GM23338 (cell line): ENCODE measurements around the gene TRPM2. TPM values are rescaled to one million over a fixed set of nuclear protein-coding genes. Genes with fewer than 3 reads are reported as not detected.

Source experiments
- ATAC-seq: fragments of 200-7000 bp; cut with Tn5 transposase; 3 replicates; pipeline ENCODE4 v1.9.1; 2020
- DNase-seq: peaks from one replicate; pipeline ENCODE4 v3.0.0-alpha.2; 2015; ENCODE audit warnings: low spot score
- H2AFZ ChIP-seq: fragments of 200-600 bp; sonication (generic); 2 replicates; pipeline ENCODE4 v1.8.0; 2016; ENCODE audit warnings: antibody characterized with exemption, mild to moderate bottlenecking, moderate library complexity
- H3F3A ChIP-seq: fragments of 200-600 bp; sonication (generic); replicated peaks from 2 replicates; pipeline ENCODE4 v1.8.0; 2017; ENCODE audit warnings: antibody characterized with exemption, mixed run types, low read depth
- H3K27ac ChIP-seq: fragments of 200-600 bp; sonication (generic); 2 replicates; pipeline ENCODE4 v1.6.1; 2016; ENCODE audit warnings: low read depth
- H3K27me3 ChIP-seq: fragments of 200-600 bp; sonication (generic); 2 replicates; pipeline ENCODE4 v1.8.0; 2016; ENCODE audit warnings: mild to moderate bottlenecking, mixed run types, moderate library complexity; ENCODE audit not compliant: insufficient read depth
- H3K36me3 ChIP-seq: fragments of 200-600 bp; sonication (generic); 2 replicates; pipeline ENCODE4 v1.8.0; 2016; ENCODE audit warnings: mild to moderate bottlenecking; ENCODE audit not compliant: insufficient read depth
- H3K4me1 ChIP-seq: fragments of 200-600 bp; sonication (generic); 2 replicates; pipeline ENCODE4 v1.8.0; 2016; ENCODE audit warnings: mild to moderate bottlenecking, moderate library complexity; ENCODE audit not compliant: insufficient read depth
- H3K4me2 ChIP-seq: fragments of 200-600 bp; sonication (generic); 2 replicates; pipeline ENCODE4 v1.7.1; 2017; ENCODE audit warnings: mixed run types
- H3K4me3 ChIP-seq: fragments of 200-600 bp; sonication (generic); 2 replicates; pipeline ENCODE4 v1.6.1; 2016; ENCODE audit warnings: mixed run types
- H3K79me2 ChIP-seq: fragments of 200-600 bp; sonication (generic); replicated peaks from 2 replicates; pipeline ENCODE4 v1.8.0; 2017; ENCODE audit warnings: mild to moderate bottlenecking; ENCODE audit not compliant: insufficient read depth
- H3K9me2 ChIP-seq: fragments of 200-600 bp; sonication (generic); 2 replicates; pipeline ENCODE4 v1.8.0; 2017; ENCODE audit not compliant: insufficient read depth
- H4K20me1 ChIP-seq: fragments of 200-600 bp; sonication (generic); replicated peaks from 2 replicates; pipeline ENCODE4 v1.8.0; 2017; ENCODE audit warnings: mild to moderate bottlenecking; ENCODE audit not compliant: insufficient read depth
- H3K27ac Mint-ChIP-seq: 2 replicates; pipeline ENCODE4 v1.8.0; 2020; ENCODE audit warnings: inconsistent platforms, mild to moderate bottlenecking, moderate library complexity, mixed read lengths
- H3K27me3 Mint-ChIP-seq: 3 replicates; pipeline ENCODE4 v1.8.0; 2022; ENCODE audit warnings: low read depth, mild to moderate bottlenecking, moderate library complexity, mixed read lengths, inconsistent platforms; ENCODE audit not compliant: insufficient read depth, poor library complexity
- H3K36me3 Mint-ChIP-seq: 3 replicates; pipeline ENCODE4 v1.8.0; 2021; ENCODE audit warnings: low read depth, mild to moderate bottlenecking, inconsistent platforms, moderate library complexity, mixed read lengths
- H3K4me1 Mint-ChIP-seq: 3 replicates; pipeline ENCODE4 v1.8.0; 2020; ENCODE audit warnings: mild to moderate bottlenecking, inconsistent platforms, mixed read lengths
- H3K4me3 Mint-ChIP-seq: 3 replicates; pipeline ENCODE4 v1.8.0; 2021; ENCODE audit warnings: moderate library complexity, mild to moderate bottlenecking, inconsistent platforms, mixed read lengths
- H3K9me3 Mint-ChIP-seq: 3 replicates; pipeline ENCODE4 v1.8.0; 2020; ENCODE audit warnings: moderate library complexity, mild to moderate bottlenecking, inconsistent platforms, mixed read lengths
- CREB1 ChIP-seq: fragments of 250-450 bp; sonication (Bioruptor Pico); IDR thresholded peaks from 2 replicates; pipeline ENCODE4 v1.5.0; 2020; ENCODE audit warnings: low read depth, mild to moderate bottlenecking, moderate library complexity
- CTCF ChIP-seq, 2 experiments: fragments of 200-600 bp in 1 of 2; sonication (generic) in 1 of 2; conservative IDR thresholded peaks; 2 replicates each; pipeline versions ENCODE4 v1.5.1 to v1.6.1; 2016 to 2017; ENCODE audit warnings: antibody characterized with exemption in 2 of 2, low read depth in 2 of 2, mild to moderate bottlenecking in 2 of 2, moderate library complexity in 1 of 2
- ETS1 ChIP-seq: IDR thresholded peaks from 2 replicates; pipeline ENCODE4 v1.6.1; 2016; ENCODE audit warnings: antibody characterized with exemption
- EZH2 ChIP-seq: fragments of 200-600 bp; sonication (generic); IDR thresholded peaks from one replicate; pipeline ENCODE4 v1.8.0; 2017; ENCODE audit warnings: antibody characterized with exemption, mild to moderate bottlenecking, low read depth; ENCODE audit not compliant: unreplicated experiment
- EZH2phosphoT487 ChIP-seq: fragments of 200-600 bp; sonication (generic); IDR thresholded peaks from one replicate; pipeline ENCODE4 v1.8.1; 2018; ENCODE audit warnings: antibody characterized with exemption; ENCODE audit not compliant: unreplicated experiment
- JUNB ChIP-seq: IDR thresholded peaks from one replicate; pipeline ENCODE4 v1.6.1; 2016; ENCODE audit warnings: antibody characterized with exemption; ENCODE audit not compliant: unreplicated experiment
- NANOG ChIP-seq: IDR thresholded peaks from 2 replicates; pipeline ENCODE4 v1.6.1; 2016; ENCODE audit warnings: antibody characterized with exemption, borderline replicate concordance
- STAT1 ChIP-seq: IDR thresholded peaks from one replicate; pipeline ENCODE4 v1.6.1; 2016; ENCODE audit warnings: antibody characterized with exemption; ENCODE audit not compliant: unreplicated experiment
- ZNF114 ChIP-seq: fragments of 250-450 bp; sonication (Bioruptor Pico); IDR thresholded peaks from 2 replicates; pipeline ENCODE4 v1.5.0; 2020; ENCODE audit warnings: mild to moderate bottlenecking, moderate library complexity
- ZNF331 ChIP-seq: fragments of 250-450 bp; sonication (Bioruptor Pico); IDR thresholded peaks from 2 replicates; pipeline ENCODE4 v1.5.0; 2020; ENCODE audit warnings: low read depth, mild to moderate bottlenecking, moderate library complexity
- ZNF462 ChIP-seq: fragments of 250-450 bp; sonication (Bioruptor Pico); IDR thresholded peaks from 2 replicates; pipeline ENCODE4 v1.5.0; 2020; ENCODE audit warnings: mild to moderate bottlenecking, moderate library complexity
- polyA plus RNA-seq: library from polyadenylated mRNA; unstranded; fragments of >200 nt; fragmentation: Nextera tagmentation; extraction: Ambion mirVana; gene quantifications from 2 replicates; pipeline ENCODE4 v1.2.1, GENCODE V29; 2016
- total RNA-seq: library from RNA; depleted of rRNA; stranded (reverse); fragments of >200 nt; shearing (Covaris generic); gene quantifications from 2 replicates; pipeline ENCODE4 v1.2.3, GENCODE V29; 2014

Gene TRPM2
- total and polyA plus RNA-seq, 2 experiments from 2014 or later: 0.53 to 0.83 TPM

GRCh38 chr21:44439211-44439600, 85.8 kb downstream of the TRPM2 start:
- no peak overlapping the region for H3K4me2 ChIP-seq
- no peak overlapping the region for H2AFZ ChIP-seq
- no peaks in the 10 kb centered on the region for H3K4me1 ChIP-seq
- peaks cover 5% of the 10 kb centered on the region for H3K27me3 Mint-ChIP-seq
- no peaks in the 10 kb centered on the region for H3K9me3 Mint-ChIP-seq
- DNase-seq (no peak), ATAC-seq (no peak)
- no peaks in the 10 kb centered on the region for H3K36me3 ChIP-seq
- H3K4me1 Mint-ChIP-seq: no peaks in the 10 kb centered on the region
- no peak overlapping the region for H3K4me3 ChIP-seq
- no peaks in the 10 kb centered on the region for H3K9me2 ChIP-seq
- no peak overlapping the region for H3K27ac ChIP-seq
- H3F3A ChIP-seq: no peaks in the 10 kb centered on the region
- no peaks in the 10 kb centered on the region for H3K79me2 ChIP-seq
- no peaks in the 10 kb centered on the region for H4K20me1 ChIP-seq
- H3K27me3 ChIP-seq: no peaks in the 10 kb centered on the region
- no peaks in the 10 kb centered on the region for H3K36me3 Mint-ChIP-seq
- TF ChIP-seq CREB1 (CRISPR knock-in tag) (no peak), STAT1 (no peak), ZNF114 (no peak)
- no peak overlapping the region for H3K27ac Mint-ChIP-seq
- H3K4me3 Mint-ChIP-seq: no peak overlapping the region

- Mint-ChIP-seq H3K4me1 (no peaks in the 10 kb centered on the region), H3K9me3 (no peaks in the 10 kb centered on the region)
- no peak for ATAC-seq
- no peak for TF ChIP-seq EZH2phosphoT487
- TF ChIP-seq ZNF114: no peak
- TF ChIP-seq ETS1: no peak
- no peak for TF ChIP-seq EZH2
- TF ChIP-seq ZNF331: no peak
- no peak for TF ChIP-seq NANOG
- TF ChIP-seq CTCF (conservative IDR thresholded peaks at IDR 0.05; ENCODE audit: low read depth in 2 of 2): no peak
- TF ChIP-seq ZNF462 (CRISPR knock-in tag): no peak
- TF ChIP-seq JUNB: no peak
- TF ChIP-seq STAT1: no peak
Observed at GRCh38 chr21:44440241-44441040, 87.0 kb downstream of the TRPM2 start.

More at GRCh38 chr21:44440241-44441040, 87.0 kb downstream of the TRPM2 start:
- H3F3A ChIP-seq: no peaks in the 10 kb centered on the region
- H3K4me2 ChIP-seq: no peak overlapping the region
- no peak for DNase-seq
- Mint-ChIP-seq H3K36me3 (no peaks in the 10 kb centered on the region), H3K4me3 (no peak overlapping the region), H3K27ac (no peak overlapping the region), H3K27me3 (peaks cover 9% of the 10 kb centered on the region)
- H4K20me1 ChIP-seq: no peaks in the 10 kb centered on the region
- H3K27ac ChIP-seq: no peak overlapping the region
- H3K4me1 ChIP-seq: no peaks in the 10 kb centered on the region
- H3K36me3 ChIP-seq: no peaks in the 10 kb centered on the region
- no peak overlapping the region; the same call in 1 of the 2 replicates for H2AFZ ChIP-seq
- H3K27me3 ChIP-seq: no peaks in the 10 kb centered on the region
- H3K9me2 ChIP-seq: no peaks in the 10 kb centered on the region
- no peak overlapping the region for H3K4me3 ChIP-seq
- no peaks in the 10 kb centered on the region for H3K79me2 ChIP-seq
